ENCODE results near the gene CHRNA4. TPM values are rescaled to one million over a fixed set of nuclear protein-coding genes. Genes with fewer than 3 reads are reported as not detected.

The CHRNA4 gene
- total RNA-seq, 1 donor from 2014 or later: 0.63 TPM

DNA sequence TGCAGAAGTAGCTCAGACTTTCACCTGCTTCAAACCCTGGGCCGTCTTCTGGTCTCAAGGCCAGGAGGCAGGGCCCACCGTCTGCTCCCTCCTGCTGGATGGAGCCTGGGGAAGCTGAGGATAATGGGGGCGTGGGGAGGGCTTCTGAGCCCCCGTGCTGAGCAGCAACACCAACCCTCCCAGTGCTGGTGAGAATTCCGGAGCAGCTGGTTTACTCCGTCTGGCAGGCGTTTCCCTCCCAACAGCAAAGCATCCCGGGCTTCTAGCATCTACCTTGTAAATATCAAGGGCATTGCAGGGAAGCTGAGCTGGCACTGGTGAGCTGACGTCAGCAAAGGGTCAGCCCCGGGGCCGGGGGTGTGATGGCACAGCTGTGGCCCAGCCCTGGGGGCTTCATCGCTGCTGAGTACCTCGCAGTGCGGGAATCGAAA, 16.8 kb upstream of the CHRNA4 start:
- Mint-ChIP-seq H3K4me1 (peaks cover 10% of the 10 kb centered on the region), H3K27ac (no peak overlapping the region)

GRCh38 chr20:63377256-63377941, 16.2 kb upstream of the CHRNA4 start:
- no peak overlapping the region for H3K27ac Mint-ChIP-seq
- TF ChIP-seq CTCF (IDR thresholded peaks at IDR 0.05; ENCODE audit: unreplicated experiment): no peak
- peaks cover 10% of the 10 kb centered on the region for H3K4me1 Mint-ChIP-seq
- no peak overlapping the region for H3K4me3 Mint-ChIP-seq
- no peak for DNase-seq (ENCODE audit: low spot score in 2 of 2, unreplicated experiment in 2 of 2)
- peaks cover 27% of the 10 kb centered on the region for H3K27me3 Mint-ChIP-seq (ENCODE audit: low read depth)
- no peaks in the 10 kb centered on the region for H3K9me3 Mint-ChIP-seq
- H3K36me3 Mint-ChIP-seq: no peaks in the 10 kb centered on the region

More for the DNA sequence above, 16.8 kb upstream of the CHRNA4 start:
- DNase-seq (ENCODE audit: low spot score in 2 of 2, unreplicated experiment in 2 of 2): no peak
- Mint-ChIP-seq H3K36me3 (no peaks in the 10 kb centered on the region), H3K9me3 (no peaks in the 10 kb centered on the region), H3K27me3 (ENCODE audit: low read depth) (peaks cover 22% of the 10 kb centered on the region), H3K4me3 (no peak overlapping the region)
- no peak for TF ChIP-seq CTCF (IDR thresholded peaks at IDR 0.05; ENCODE audit: unreplicated experiment)

DNA sequence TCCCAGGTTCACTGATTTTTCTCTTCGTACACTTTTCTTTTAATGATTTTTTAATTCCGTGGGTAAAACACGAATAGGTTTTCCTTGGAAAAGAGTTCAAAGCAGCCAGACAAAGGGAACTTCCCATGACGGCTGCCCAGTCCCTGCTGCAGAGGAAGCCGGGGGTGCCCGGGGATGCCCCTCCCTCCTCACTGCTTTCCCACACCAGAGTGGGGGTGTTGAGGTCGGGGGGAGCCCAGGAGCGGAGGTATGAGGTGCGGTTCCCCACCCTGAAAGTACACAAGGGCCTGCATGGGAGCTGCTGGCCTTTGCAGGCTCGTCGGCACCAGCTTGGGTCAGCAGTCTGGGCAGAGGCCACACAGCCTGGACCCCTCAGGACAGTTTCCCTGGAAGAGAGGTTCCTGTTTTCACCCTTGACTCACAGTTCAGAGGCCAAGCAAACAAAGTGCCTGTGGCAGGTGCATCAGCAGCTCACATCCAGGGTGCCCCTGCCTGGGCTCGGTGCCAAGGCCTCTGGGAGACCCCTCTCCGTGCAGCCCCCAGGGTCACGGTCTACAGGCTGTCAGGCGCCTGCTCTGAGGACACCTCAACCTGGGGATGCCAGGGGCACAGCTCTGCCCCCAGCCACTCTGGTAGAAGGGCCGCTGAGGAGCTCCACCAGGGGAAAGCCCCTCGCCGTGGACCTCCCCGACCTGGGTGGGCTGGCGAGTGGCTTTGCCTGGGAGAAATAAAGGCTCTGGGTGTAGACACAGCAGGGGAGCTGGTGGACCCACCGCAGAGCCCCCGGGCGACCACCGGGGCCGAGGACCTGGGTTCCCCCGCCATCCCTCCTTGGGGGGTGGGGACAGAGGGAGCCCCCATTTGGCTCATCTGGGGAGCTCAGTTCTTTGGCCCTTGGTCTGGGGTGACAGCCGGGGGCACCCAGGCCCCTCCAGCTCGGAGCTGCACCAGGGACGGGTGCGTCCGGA, 15.4 kb upstream of the CHRNA4 start:
- Mint-ChIP-seq H3K9me3 (no peaks in the 10 kb centered on the region), H3K36me3 (no peaks in the 10 kb centered on the region), H3K4me3 (no peak overlapping the region), H3K27ac (no peak overlapping the region), H3K4me1 (peaks cover 10% of the 10 kb centered on the region), H3K27me3 (ENCODE audit: low read depth) (peaks cover 31% of the 10 kb centered on the region)
- no peak for TF ChIP-seq CTCF (IDR thresholded peaks at IDR 0.05; ENCODE audit: unreplicated experiment)
- DNase-seq (ENCODE audit: low spot score in 2 of 2, unreplicated experiment in 2 of 2): no peak

DNA sequence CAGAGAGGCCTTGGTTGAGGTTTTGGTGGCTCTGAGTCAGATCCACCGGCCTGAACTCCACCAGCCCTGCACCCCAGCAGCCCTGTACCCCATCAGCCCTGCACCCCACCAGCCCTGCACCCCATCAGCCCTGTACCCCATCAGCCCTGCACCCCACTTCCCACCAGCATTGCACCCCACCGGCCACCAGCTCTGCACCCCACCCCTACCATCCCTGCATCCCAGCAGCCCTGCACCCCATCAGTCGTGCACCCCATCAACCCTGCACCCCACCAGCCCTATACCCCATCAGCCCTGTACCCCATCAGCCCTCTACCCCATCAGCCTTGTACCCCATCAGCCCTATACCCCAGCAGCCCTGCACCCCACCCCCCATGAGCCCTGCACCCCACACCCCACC, 14.3 kb upstream of the CHRNA4 start:
- H3K4me1 Mint-ChIP-seq: peaks cover 10% of the 10 kb centered on the region

GRCh38 chr20:63374504-63374903, 13.4 kb upstream of the CHRNA4 start:
- Mint-ChIP-seq H3K36me3 (no peaks in the 10 kb centered on the region), H3K4me1 (peaks cover 10% of the 10 kb centered on the region), H3K9me3 (no peaks in the 10 kb centered on the region), H3K27me3 (ENCODE audit: low read depth) (peaks cover 33% of the 10 kb centered on the region), H3K27ac (no peak overlapping the region), H3K4me3 (no peak overlapping the region)
- no peak for DNase-seq (ENCODE audit: low spot score in 2 of 2, unreplicated experiment in 2 of 2)
- TF ChIP-seq CTCF (IDR thresholded peaks at IDR 0.05; ENCODE audit: unreplicated experiment): no peak

More for the DNA sequence above, 14.3 kb upstream of the CHRNA4 start:
- Mint-ChIP-seq H3K27me3 (ENCODE audit: low read depth) (peaks cover 36% of the 10 kb centered on the region), H3K27ac (no peak overlapping the region), H3K36me3 (no peaks in the 10 kb centered on the region), H3K4me3 (no peak overlapping the region), H3K9me3 (no peaks in the 10 kb centered on the region)
- no peak for DNase-seq (ENCODE audit: low spot score in 2 of 2, unreplicated experiment in 2 of 2)
- no peak for TF ChIP-seq CTCF (IDR thresholded peaks at IDR 0.05; ENCODE audit: unreplicated experiment)

Data from mesothelial cell of epicardium (in vitro differentiated cells).